Measurements from ENCODE around the gene ZBTB4.

The ZBTB4 gene

GRCh38 chr17:7440834-7441195 lies 38.6 kb downstream of the ZBTB4 start:
- DNase-seq (ENCODE audit: low read depth) = peak; percentile 35

DNA sequence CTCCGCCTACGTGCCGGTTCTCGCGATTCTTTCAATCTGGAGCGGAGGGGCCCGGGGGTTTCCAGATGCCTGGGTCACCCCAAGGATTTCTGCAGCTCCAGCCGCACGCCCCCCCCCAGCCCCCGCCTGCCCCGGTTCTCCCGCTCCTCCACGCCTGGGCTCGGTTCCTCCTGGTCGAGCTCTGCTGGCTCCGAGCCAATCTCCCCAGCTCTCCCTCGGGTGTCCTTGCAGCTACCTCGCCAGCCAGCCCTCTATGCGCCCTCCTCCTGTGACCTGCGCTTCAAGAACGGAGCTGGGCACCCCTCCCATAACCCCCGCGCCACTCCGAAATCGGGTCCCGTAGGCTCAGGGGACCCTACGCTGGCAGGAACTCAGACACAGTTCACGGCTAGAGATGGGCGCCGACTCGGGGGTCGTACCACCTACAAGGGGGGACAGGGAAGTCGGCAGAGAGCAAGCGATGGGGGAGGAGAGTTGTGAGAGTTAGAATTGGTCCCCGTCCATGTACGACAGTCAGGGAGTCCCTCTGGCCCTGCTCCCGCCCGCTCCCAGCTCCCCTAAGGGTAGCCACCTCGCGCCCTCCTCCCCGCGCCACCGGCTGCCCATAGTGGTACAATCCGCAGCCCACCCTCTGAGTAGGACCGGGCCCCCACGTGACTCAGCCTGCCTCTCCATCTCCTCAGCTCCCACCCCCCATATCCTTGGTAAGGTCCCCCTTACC lies 39.2 kb downstream of the ZBTB4 start:
- DNase-seq (ENCODE audit: low read depth) = peak; percentile 35

GRCh38 chr17:7439462-7440112 lies 39.8 kb downstream of the ZBTB4 start, which contains the start of gene FGF11:
FGF11 (plus strand) TSS chr17:7439512; CDS start chr17:7439621, 109 bp downstream.
- no peak for DNase-seq (ENCODE audit: low read depth)

- DNase-seq (ENCODE audit: low read depth) = no peak
These were observed 40.6 kb downstream of the ZBTB4 start for GRCh38 chr17:7438656-7439460.

DNA sequence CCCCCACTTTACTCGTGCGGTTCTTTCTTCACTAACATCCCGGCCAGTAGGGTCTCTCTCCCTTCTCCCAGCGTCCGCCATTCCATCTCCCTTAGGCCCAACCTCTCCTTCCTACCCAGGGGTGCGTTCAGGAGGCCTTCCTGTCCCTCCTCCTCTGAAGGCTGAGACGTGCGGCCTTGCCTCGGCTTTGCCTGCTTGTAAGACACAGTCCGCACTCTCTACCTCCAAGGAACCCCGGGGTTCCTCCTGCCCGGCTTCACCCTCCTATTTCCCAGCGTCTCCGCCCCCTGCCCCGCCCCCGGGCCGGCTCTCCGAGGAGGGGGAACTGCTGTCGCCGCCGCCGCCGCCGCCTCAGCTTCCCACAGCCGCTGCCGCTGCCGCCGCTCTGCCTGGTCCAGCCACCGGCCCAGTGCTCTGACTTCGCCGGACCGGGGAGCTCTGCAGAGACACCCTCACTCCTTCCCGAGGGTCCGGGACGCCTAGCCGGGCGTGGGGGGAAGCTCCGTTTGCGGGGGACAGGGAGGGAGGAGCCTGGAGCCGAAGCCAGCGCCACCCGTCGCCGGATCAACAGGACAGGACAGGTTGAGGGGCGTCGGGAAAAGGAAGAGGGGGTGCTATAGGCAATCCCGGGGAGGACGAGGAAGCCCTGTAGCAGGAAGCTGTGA lies 41.3 kb downstream of the ZBTB4 start:
- DNase-seq (ENCODE audit: low read depth) = no peak

GRCh38 chr17:7437369-7437863 lies 42.0 kb downstream of the ZBTB4 start:
- DNase-seq (ENCODE audit: low read depth) = no peak

GRCh38 chr17:7436556-7437368 lies 42.7 kb downstream of the ZBTB4 start:
- DNase-seq (ENCODE audit: low read depth) = peak; percentile 85

DNA sequence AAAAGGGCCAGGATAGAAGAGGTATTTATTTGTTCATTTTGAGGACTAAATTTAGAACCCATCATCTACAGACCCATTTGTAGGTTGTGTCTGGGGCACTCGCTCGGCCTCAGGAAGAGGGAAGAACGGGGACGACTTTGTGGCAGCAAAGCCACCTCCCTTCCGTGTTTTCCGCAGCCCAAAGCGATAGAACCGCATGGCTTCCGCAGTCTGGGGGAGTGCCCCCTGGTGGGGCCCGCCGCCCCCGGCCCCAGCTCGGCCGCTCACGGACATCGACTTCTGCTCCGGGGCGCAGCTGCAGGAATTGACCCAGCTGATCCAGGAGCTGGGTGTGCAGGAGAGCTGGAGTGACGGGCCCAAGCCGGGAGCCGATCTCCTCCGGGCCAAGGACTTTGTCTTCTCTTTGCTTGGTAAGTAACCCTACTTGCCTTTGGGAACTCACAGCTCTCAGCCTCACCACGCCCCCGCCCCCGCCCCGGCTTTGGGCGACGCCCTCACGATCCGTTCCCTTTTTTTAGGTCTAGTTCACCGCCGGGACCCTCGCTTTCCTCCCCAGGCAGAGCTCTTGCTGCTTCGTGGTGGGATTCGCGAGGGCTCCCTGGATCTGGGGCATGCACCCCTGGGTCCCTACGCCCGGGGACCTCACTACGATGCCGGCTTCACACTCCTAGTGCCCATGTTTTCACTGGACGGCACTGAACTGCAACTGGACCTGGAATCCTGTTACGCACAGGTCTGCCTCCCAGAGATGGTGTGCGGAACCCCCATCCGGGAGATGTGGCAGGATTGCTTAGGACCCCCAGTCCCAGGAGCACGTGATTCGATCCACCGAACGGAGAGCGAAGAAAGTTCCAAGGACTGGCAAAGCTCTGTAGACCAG lies 43.5 kb downstream of the ZBTB4 start:
- DNase-seq (ENCODE audit: low read depth) = peak; percentile 47

DNA sequence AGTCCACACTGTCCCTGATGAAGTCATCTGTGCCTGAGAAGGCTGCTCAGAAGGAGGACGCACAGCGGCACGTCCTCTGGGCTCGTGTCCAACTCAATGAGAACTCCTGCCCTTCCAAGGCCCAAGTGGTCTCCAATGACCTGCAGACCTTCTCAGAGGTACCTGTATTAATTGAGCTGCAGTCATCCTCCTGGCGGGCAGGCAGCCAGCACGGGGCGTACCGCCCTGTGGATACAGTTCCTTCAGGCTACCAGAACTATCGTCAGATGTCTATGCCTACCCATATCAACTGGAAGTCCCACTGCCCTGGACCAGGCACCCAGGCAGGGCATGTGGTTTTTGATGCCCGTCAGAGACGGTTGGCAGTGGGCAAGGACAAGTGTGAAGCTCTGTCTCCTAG lies 47.1 kb downstream of the ZBTB4 start:
- no peak for DNase-seq (ENCODE audit: low read depth)

GRCh38 chr17:7431231-7431630 lies 48.2 kb downstream of the ZBTB4 start:
- DNase-seq (ENCODE audit: low read depth) = no peak

DNA sequence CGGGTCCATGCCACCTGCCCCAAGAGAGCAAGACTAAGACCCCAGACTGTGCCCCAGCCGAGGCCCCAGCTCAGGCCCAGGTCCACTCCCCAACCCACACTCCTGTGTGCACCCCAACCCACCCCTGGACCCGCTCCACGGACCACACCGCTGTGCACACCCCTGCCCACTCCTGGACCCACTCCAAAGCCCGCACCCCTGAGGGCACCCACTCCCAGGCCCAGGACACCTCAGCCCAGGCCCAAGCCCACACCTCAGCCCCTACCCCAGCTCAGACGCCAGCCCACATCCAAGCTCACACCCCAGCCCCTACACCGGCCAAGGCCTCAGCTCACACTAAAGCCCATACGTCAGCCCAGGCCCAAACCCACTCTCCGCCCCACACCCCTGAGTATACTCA lies 49.7 kb downstream of the ZBTB4 start:
- DNase-seq (ENCODE audit: low read depth) = no peak

DNA sequence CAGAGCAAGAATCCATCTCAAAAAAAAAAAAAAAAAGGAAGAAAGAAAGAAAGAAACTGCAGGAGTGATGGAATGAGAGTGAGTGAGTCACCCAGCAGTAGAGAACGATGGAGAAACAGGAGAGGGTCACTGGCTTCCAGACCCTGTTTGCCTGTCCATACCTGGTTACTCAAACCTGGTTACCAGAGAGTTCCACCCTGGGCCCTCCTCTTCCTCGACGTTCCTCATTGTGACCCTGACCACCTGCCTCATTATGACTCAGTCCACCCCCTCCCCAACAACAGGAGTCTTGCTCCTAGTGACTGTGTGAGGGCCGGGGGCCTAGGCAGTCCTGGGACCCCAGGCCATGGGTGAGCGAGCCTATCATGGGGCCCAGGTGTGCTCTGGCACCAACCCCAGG lies 50.9 kb downstream of the ZBTB4 start, which contains the start of gene SPEM3:
SPEM3 (plus strand) TSS at position 301 of the 400 bp plus-strand sequence; CDS start at position 347, 46 bp downstream.
- no peak for DNase-seq (ENCODE audit: low read depth)

GRCh38 chr17:7427549-7427948 lies 51.9 kb downstream of the ZBTB4 start:
- DNase-seq (ENCODE audit: low read depth) = no peak

DNA sequence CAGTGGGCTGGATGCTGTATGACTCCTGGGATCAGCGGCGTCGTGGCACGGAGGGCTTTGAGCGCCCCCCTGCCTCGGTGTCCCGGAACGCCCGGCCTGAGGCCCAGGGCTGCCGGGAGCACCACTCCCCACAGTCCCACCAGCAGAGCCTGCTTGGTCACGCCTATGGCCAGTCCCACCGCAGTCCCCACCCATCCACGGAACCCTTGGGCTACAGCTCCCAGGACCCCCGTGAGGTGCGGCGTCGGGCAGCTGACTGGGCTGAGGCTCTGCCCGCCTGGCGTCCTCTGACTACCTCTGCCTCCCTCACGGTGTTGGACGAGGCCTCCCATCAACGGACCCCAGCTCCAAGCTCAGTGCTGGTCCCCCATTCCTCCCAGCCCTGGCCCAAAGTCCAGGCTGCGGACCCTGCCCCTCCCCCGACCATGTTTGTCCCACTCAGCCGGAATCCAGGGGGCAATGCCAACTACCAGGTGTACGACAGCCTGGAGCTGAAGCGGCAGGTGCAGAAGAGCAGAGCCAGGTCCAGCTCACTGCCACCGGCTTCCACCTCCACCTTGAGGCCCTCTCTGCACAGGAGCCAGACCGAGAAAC lies 52.4 kb downstream of the ZBTB4 start:
- no peak for DNase-seq (ENCODE audit: low read depth)

DNA sequence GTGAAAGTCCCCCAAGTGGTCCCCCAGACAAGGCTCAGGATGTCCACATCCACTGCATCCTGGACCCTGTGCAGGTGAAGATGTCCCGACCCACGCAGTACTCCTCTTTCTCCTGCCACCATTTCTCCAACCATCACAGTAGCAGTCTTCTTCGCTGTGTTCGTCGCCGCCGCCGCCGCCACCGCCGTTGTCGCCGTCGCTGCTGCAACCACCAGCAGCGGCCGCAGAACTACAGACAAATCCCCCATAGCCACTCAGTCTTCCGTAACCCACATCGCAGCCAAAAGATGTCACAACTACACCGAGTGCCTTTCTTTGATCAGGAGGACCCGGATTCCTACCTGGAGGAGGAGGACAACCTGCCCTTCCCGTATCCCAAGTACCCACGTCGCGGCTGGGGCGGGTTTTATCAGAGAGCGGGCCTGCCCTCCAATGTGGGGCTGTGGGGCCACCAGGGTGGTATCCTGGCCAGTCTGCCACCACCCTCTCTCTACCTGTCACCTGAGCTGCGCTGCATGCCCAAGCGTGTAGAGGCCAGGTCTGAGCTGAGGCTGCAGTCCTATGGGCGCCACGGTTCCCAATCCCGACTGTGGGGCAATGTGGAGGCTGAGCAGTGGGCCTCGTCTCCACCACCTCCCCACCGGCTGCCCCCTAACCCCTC lies 53.1 kb downstream of the ZBTB4 start:
- DNase-seq (ENCODE audit: low read depth) = no peak

GRCh38 chr17:7425756-7426155 lies 53.7 kb downstream of the ZBTB4 start:
- DNase-seq (ENCODE audit: low read depth) = no peak

- DNase-seq (ENCODE audit: low read depth) = no peak
These were observed 54.1 kb downstream of the ZBTB4 start, which contains the start of gene SPEM2 for GRCh38 chr17:7425316-7425715. SPEM2 (plus strand) TSS chr17:7425616; CDS start chr17:7425689, 73 bp downstream.

DNA sequence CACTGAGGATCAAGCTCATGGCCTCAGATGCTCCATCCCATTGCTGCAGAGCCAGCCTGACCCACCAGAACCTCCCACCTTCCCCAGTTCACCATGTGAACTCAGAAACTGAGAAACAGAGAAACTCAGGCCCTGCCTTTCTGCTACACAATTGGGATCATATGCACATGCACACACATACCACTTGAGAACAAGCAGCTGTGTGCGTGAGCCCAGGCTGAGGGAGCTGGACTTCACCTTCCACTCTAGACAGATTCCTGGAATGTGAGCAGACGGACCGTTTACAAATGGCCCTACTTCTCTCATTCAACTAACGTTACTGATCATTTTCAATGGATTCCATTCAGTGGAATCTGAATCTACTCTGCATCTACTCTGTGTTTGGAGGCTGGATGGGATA lies 55.8 kb downstream of the ZBTB4 start:
- no peak for DNase-seq (ENCODE audit: low read depth)

- no peak for DNase-seq (ENCODE audit: low read depth)
These were observed 58.2 kb downstream of the ZBTB4 start for GRCh38 chr17:7421186-7421585.
